Astrocyte of the spinal cord (primary cell): ENCODE measurements around the gene NOL4L.

Experiments used
- DNase-seq: peaks from one replicate; pipeline ENCODE4 v3.0.0; 2011; ENCODE audit warnings: low read depth, low spot score
- H3K4me3 ChIP-seq: 2 replicates; pipeline ENCODE4 v1.5.1; 2011; ENCODE audit warnings: low read depth, mild to moderate bottlenecking, low read length, moderate library complexity
- CTCF ChIP-seq: IDR thresholded peaks from 2 replicates; pipeline ENCODE4 v1.5.1; 2012; ENCODE audit warnings: low read depth, mild to moderate bottlenecking, low read length, inconsistent platforms
- in situ Hi-C: cut with HindIII; loops from 2 replicates; pipeline ENCODE4 v1.10.0; 2017; ENCODE audit warnings: low sequenced_read_pairs

Gene NOL4L

GRCh38 chr20:32480371-32481241, 104.5 kb downstream of the NOL4L start:
- in situ Hi-C loops = no loop called here
- TF ChIP-seq CTCF = no peak
- peak; percentile 34 for DNase-seq
- peak overlapping the region; percentile 72 for H3K4me3 ChIP-seq

GRCh38 chr20:32479697-32480171, 105.4 kb downstream of the NOL4L start:
- TF ChIP-seq CTCF = no peak
- in situ Hi-C loops = no loop called here
- no peak for DNase-seq
- no peak overlapping the region for H3K4me3 ChIP-seq

GRCh38 chr20:32479012-32479411, 106.1 kb downstream of the NOL4L start:
- DNase-seq = no peak
- in situ Hi-C loops = no loop called here
- no peak for TF ChIP-seq CTCF
- no peak overlapping the region for H3K4me3 ChIP-seq

GRCh38 chr20:32478576-32478975, 106.6 kb downstream of the NOL4L start:
- DNase-seq = no peak
- no peak overlapping the region for H3K4me3 ChIP-seq
- in situ Hi-C loops = no loop called here
- TF ChIP-seq CTCF = no peak

- TF ChIP-seq CTCF = no peak
- in situ Hi-C loops = no loop called here
- DNase-seq = no peak
- no peak overlapping the region for H3K4me3 ChIP-seq
Observed at GRCh38 chr20:32477594-32478512, 107.3 kb downstream of the NOL4L start.
